Measurements from ENCODE around the gene FOXC2. TPM values are rescaled to one million over a fixed set of nuclear protein-coding genes. Genes with fewer than 3 reads are reported as not detected.
A peak's percentile ranks its signal among the peaks of the same experiment; 100 is the strongest.

FOXC2 gene
- 1.3 and 2.3 TPM in 2 replicates for total RNA-seq (2014; rRNA removed; shearing (Covaris generic))

DNA sequence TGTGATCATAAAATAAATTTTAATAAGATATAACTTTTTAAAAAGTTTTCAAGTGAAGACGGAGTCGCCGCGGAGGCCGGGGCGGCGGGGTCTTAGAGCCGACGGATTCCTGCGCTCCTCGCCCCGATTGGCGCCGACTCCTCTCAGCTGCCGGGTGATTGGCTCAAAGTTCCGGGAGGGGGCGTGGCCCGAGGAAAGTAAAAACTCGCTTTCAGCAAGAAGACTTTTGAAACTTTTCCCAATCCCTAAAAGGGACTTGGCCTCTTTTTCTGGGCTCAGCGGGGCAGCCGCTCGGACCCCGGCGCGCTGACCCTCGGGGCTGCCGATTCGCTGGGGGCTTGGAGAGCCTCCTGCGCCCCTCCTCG is at the start of gene FOXC2:
FOXC2 (plus strand) TSS at position 229 of the 365 bp plus-strand sequence. CDS start 507 bp downstream, outside the sequence.
- DNase-seq (ENCODE audit: low spot score), result peak; percentile 74

DNA sequence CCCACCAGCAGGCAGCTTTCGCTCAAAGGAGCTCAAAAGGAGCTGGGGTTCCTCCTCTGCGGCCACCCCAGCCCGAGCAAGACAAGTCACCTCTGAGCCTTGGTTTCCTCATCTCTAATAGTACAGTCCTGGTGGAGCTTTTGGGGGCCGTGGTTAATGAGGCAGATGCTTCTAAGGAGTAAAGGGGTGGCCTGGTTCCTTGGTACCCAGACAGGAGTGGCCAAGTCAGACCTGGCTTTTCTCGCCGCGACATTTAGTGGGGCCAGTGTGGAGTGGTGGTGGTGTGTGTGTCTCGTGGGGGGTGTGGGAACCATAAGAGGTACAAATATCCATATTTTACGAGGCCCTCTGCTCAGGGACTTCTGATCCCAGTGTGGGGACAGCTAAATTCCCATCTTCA is 49.6 kb upstream of the FOXC2 start:
- no peak for DNase-seq (ENCODE audit: low spot score)

- peak; percentile 57 for DNase-seq (ENCODE audit: low spot score)
Observed at GRCh38 chr16:86517652-86518258, 48.9 kb upstream of the FOXC2 start.

- DNase-seq (ENCODE audit: low spot score), result no peak
Observed at GRCh38 chr16:86519007-86519648, 47.5 kb upstream of the FOXC2 start.

DNA sequence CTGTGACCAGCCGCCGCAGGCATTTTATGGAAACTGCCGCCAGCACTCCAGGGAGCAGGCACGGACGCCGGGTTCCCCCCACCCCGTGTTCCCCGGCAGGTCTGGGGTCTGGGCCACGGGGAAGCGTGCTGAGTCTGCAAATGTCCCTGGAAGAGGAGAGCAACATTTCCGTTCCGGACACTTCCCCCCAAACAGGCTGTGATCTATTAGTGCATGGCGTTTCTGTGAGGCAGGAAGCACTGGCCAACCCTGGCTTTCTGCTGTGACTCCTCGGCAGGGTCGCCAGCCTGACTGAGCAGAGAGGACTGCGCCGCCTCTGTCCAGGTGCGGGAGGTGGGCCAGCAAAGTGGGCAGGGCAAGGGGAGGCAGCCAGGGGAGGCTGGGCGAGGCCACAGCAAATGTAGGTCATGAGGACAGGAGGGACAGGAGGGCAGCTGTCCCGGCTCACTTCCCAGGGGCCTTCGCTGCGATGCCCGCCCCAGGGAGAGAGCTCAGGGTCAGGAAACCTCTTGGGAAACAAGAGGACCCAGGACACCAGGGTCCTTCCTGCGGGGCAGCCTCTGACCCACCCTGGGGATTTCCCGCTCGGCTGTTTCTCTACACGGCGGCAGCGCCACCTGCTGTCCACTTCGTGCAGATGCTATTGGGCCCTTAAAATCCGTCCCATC is 46.8 kb upstream of the FOXC2 start:
- DNase-seq (ENCODE audit: low spot score), result peak; percentile 58

DNA sequence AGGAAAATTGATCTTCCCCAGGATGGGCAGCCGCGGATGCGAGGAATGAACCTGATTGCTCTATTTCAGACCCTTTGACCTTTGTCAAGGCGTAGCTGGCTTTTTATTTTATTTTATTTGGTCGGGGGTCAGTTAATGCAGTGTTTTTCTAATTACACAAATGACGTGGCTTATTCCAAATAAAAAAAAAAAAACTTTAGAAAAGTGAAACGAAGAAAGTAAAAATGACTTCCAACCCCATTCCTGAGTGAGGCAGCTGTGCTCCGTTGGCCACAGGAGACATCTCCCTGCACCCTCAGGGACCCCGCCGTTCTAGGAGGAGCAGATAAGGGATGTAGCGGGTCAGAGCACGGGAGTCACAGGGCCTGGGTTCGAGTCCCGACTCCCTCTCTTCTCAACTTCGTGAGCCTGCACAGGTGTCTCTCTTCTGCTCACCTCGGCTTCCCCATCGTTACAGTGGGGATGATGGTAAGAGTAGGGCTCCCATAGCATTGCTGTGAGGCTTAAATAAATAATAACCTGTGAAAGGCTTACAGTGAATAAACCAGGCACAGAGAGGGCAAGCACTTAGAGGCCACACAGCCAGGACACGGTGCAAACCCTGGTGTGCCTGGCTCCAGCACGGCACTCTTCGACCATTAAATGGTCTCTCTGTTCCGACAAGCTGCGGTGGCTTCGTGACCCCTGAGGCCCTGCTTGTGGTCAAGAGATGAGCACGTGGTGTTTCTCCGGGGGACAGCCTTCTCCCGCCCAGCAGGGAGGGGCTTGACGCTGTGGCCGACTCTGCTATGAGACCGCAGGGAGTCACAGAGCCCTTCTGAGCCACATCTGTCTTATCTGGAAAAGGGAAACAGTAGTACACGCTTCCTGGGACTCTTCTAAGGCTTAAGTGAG is 46.1 kb upstream of the FOXC2 start:
- no peak for DNase-seq (ENCODE audit: low spot score)

DNA sequence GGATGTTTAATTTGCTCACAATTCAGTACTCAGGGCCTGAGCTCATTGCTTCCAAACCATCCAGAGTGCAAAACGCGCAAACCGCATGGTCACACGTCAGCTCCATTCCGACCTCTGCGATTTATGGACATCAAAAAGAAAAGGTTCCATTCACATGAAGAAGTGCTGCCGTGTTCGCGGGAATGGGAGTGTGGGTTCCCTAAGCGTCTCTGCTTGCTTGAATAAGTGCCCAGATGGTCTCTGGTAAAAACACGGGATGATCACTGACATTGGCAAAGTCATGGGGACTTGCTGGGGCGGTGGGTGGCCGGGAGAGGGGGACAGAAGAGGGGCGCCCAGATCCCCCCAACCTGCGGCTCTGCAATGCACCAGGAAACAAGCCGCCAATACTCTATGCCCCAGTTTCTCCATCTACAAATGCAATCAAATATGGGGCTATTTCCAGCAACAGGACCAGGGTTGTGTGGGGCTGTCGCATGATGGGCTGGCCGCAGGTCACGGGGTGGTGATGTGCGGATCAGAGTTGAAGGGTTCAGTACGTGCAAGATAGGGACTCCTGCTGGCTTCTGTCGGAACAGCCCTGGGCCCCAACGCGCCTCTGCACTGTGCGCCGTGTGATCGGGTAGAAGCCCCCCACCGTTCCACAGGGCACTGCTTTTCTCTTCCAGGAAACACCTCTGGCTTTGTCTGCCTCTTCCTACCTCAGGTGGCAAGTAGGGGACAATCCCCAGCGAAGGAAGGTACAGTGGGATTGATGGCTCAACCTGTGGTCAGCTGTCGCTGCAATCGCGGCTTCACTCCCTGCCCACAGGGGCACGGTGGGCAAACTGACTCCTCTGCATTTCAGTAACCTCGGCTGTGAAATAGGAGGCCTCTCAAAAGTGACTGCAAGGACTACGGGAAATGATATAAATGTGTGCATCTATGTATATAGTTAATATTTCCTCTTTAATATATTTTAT is 45.1 kb upstream of the FOXC2 start:
- DNase-seq (ENCODE audit: low spot score), result no peak

DNA sequence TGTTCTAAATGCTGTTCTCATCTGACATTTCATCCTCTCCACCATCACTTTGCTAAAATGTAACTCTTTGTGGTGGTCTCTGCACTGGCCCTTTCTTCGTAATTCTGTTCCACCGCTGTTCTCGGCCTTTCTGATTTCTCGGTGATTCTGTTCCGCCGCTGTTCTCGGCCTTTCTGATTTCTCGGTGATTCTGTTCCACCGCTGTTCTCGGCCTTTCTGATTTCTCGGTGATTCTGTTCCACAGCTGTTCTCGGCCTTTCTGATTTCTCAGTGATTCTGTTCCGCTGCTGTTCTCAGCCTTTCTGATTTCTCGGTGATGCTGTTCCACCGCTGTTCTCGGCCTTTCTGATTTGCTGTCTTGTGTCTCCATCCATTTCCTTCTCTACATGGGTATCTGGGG is 44.0 kb upstream of the FOXC2 start:
- no peak for DNase-seq (ENCODE audit: low spot score)

DNA sequence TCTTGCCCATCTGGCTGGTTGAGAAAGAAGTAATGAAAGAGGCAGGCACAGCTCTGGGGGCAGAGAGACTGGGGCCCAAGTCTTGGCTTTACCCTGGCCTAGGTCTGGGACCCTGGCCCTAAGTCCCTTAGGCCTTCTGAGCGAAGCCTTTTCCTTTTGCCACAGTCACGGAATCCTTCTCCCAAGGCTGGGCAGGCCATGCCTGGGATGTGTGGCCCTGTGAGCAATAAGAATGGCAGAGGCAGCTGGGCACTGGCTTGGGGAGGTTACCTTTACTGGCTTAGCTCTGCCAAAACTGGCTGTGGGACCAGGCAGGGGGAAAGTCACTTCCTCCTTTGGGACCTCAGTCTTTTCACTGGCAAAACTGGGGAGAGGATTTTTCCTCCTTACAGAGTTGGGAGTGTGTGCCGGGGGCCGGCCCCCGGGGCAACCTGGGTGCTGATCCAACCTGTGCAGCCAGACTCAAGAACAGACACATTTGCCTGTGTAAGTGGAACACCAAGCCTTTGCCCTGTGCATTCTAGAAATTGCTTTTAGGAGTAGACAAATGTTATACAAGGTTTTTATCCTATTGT is 43.4 kb upstream of the FOXC2 start:
- DNase-seq (ENCODE audit: low spot score), result no peak

DNA sequence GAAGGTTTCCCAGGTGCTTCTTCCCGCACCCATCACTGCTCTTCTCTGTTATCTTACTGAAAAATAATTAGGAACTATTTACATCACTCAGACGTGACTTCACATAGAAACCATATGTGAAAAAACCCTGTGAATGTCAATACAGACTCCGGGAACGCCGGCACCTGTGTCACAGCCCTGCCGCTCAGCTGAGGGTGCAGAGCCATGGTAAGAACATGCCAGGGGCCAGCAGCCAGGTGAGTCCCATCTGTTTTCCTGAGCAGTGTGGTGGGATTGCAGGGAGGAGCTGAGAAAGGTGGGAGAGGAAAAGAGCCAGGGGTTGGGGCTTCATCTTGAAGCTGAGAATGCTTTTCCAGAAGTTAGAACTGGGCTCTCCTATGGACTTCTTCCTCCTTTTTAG is 42.6 kb upstream of the FOXC2 start:
- DNase-seq (ENCODE audit: low spot score), result no peak

GRCh38 chr16:86525696-86526095 is 40.9 kb upstream of the FOXC2 start:
- no peak for DNase-seq (ENCODE audit: low spot score)

- DNase-seq (ENCODE audit: low spot score), result no peak
Observed at GRCh38 chr16:86527366-86527765, 39.3 kb upstream of the FOXC2 start.

DNA sequence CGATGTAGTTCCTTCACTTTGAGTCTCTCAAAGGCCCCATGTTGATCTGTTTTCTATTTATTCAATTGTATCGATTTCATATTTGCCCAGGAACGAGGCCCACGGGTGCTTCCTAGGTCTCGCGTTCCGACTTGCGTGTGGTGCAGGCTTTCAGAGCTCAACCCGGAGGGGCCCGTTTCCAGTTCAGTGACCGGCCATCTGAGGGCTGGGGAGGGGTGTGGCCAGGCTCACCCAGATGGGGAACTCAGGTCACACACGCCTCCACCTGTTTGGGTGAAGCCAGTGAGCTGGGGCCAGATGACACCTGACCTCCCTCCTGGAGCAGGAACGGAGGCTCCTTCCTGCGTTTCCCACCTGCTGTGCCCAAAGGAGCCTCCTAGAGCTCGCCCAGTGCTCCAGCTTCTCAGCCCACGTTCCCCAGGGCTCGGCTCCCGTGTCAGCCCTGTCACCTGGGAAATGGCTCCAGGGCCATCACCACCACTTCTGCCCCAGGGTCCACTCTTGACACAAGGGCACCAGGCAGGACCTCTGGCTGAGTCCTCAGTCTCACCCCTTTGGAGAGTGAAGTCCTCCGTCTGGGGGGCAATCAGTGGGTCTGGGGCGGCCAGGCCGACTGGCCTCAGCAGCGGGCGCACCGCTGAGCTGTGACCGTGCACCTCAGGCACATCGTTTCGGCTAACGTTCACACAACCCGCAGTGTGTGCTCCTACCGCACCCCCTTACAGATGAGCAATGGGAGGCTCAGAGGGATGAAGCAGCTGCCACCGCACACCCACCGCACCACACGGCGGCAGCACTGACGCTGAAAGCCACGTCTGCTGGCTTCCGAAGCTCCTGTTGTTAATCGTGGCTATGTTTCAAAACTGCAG is 38.3 kb upstream of the FOXC2 start:
- DNase-seq (ENCODE audit: low spot score), result no peak

- DNase-seq (ENCODE audit: low spot score), result peak; percentile 81
Observed at GRCh38 chr16:86529160-86529559, 37.5 kb upstream of the FOXC2 start.

DNA sequence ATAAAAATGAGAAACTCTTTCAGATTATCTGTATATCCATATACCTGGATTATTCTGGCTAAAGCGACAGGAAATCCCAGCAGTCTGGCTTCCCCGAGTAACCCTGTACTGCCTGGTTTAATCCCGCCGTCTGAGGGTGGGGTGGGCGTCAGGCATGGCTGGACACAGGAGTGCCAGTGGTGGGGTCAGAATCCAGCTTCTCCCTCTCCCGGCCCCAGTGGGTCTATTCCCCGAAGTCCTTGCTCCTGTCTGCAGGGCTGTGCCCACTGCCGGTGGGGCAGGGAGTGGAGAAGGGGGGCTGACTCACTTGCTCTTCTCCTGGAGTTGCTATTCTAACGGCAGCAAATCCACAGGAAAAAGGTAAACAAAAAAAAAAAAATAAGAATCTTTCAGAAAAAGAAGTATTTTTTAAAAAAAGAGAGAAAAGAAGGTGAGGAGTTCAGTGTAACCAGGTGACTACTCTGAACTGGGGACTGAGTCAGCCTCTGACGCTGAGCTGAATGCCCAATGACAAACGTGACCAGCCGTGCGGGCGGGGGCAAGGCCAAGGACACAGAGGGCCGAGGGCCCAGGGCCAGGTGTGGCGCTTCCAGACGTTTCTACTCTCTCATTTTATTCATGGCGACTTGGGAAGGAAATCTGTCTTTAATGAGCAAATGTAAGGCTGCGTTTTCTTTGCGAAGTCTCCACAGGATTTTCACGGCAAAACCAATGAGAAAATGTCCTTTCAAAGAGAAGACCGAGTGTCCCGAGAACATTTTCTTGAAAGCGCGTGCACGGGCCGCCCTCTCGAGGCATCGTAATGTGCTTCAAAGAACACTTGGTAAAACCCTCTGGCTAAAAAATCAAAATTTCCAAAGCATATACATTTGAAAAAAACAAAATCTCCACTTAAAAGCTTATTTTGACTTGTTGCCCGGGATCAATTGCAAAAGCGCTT is 36.1 kb upstream of the FOXC2 start:
- DNase-seq (ENCODE audit: low spot score), result no peak

- DNase-seq (ENCODE audit: low spot score), result no peak
Observed at GRCh38 chr16:86531191-86531545, 35.5 kb upstream of the FOXC2 start.

DNA sequence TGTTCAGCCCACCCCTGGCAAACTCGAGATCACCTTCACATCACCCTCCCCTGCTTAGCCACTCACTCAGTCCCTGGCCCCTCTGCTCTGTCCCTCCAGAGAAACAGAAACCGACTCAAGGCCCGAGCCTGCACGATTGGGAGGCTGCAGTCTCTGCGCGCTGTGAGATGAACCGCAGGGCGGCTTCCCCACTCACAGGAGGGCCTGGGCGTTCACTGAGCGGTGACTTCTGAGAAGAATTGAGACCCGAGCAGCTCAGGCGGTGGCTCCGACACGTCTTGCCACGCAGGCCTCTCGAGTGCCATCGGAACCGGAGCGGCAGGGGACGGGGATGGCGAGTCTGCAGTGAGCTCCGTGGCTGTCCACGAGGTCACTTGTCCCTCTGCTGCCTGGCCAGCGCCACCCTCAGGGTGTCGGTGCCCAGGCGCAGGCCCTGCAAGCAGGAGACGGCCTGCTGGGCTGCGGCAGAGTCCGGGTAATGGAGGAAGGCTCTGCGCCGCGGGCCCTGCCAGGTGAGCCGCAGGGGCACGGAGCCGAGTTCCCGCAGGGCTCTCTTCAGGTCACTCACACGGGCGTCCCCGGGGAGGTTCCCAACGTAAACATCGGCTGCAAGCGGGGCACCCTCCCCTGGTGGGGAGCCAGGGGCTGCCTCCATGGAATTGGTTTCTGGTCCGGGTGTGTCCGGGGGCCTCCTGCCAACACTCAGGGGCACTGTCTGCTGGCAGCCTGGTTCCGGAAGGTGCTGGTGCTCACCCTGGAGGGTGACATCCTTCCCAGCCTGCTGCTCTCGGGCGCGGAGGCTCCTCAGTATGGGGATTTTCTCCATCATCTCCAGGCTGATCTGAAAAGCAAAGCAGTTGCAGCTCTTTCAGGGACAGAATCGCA is 34.7 kb upstream of the FOXC2 start:
- DNase-seq (ENCODE audit: low spot score), result no peak

- no peak for DNase-seq (ENCODE audit: low spot score)
Observed at GRCh38 chr16:86532526-86532815, 34.2 kb upstream of the FOXC2 start.

All from A172 (cell line).